ENCODE measurements around the gene MPG.

- TF ChIP-seq POLR2AphosphoS5 (IDR thresholded peaks at IDR 0.05): no peak
- TF ChIP-seq, protein P1, sequence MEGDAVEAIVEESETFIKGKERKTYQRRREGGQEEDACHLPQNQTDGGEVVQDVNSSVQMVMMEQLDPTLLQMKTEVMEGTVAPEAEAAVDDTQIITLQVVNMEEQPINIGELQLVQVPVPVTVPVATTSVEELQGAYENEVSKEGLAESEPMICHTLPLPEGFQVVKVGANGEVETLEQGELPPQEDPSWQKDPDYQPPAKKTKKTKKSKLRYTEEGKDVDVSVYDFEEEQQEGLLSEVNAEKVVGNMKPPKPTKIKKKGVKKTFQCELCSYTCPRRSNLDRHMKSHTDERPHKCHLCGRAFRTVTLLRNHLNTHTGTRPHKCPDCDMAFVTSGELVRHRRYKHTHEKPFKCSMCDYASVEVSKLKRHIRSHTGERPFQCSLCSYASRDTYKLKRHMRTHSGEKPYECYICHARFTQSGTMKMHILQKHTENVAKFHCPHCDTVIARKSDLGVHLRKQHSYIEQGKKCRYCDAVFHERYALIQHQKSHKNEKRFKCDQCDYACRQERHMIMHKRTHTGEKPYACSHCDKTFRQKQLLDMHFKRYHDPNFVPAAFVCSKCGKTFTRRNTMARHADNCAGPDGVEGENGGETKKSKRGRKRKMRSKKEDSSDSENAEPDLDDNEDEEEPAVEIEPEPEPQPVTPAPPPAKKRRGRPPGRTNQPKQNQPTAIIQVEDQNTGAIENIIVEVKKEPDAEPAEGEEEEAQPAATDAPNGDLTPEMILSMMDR (IDR thresholded peaks at IDR 0.05 in 8 of 11, conservative IDR thresholded peaks at IDR 0.05 in 3 of 11): no peak
Observed at GRCh38 chr16:116015-116414, 38.0 kb downstream of the MPG start.
